Measurements from ENCODE around the gene TSPAN4.

The TSPAN4 gene

GRCh38 chr11:815675-816432 is 26.8 kb upstream of the TSPAN4 start:
- H3K4me3 ChIP-seq (ENCODE audit: low read depth, low read length), result no peak overlapping the region
- TF ChIP-seq CTCF (IDR thresholded peaks at IDR 0.05; ENCODE audit: low read depth, low read length), result no peak

- TF ChIP-seq CTCF (IDR thresholded peaks at IDR 0.05; ENCODE audit: low read depth, low read length), result no peak
These were observed 26.2 kb upstream of the TSPAN4 start for GRCh38 chr11:816433-816779.

GRCh38 chr11:818396-819128 is 24.1 kb upstream of the TSPAN4 start, which contains the start of gene PNPLA2:
TSS of gene PNPLA2 (plus strand) at chr11:818914. CDS start at chr11:819719, 805 bp downstream.
- peak within 1 kb of the TSS; percentile 66 for H3K4me3 ChIP-seq (ENCODE audit: low read depth, low read length)
- no peak for TF ChIP-seq CTCF (IDR thresholded peaks at IDR 0.05; ENCODE audit: low read depth, low read length)

More at GRCh38 chr11:816433-816779, 26.2 kb upstream of the TSPAN4 start:
- no peak overlapping the region for H3K4me3 ChIP-seq (ENCODE audit: low read depth, low read length)

GRCh38 chr11:819129-819931 is 23.3 kb upstream of the TSPAN4 start:
- peak overlapping the region; percentile 66 for H3K4me3 ChIP-seq (ENCODE audit: low read depth, low read length)
- no peak for TF ChIP-seq CTCF (IDR thresholded peaks at IDR 0.05; ENCODE audit: low read depth, low read length)

GRCh38 chr11:819943-820649 is 22.6 kb upstream of the TSPAN4 start:
- H3K4me3 ChIP-seq (ENCODE audit: low read depth, low read length), result peak overlapping the region; percentile 66

More at GRCh38 chr11:819943-820649, 22.6 kb upstream of the TSPAN4 start:
- no peak for TF ChIP-seq CTCF (IDR thresholded peaks at IDR 0.05; ENCODE audit: low read depth, low read length)

All from WI38 (cell line).